NCI-H1436 treated with DMSO at 0.1 percent for 48 hours (cell line): ENCODE data around the gene TMEM269.
"Not testable (repeated sequence)": the region's sequence is repeated elsewhere in the genome, so short reads cannot be mapped to it uniquely, and the experiment has no call there.

Source experiments
- DNase-seq: peaks from one replicate; lab custom pipeline; 2025; lab: John Stamatoyannopoulos, UW

Gene TMEM269

GRCh38 chr1:42748021-42748420 lies 36.8 kb upstream of the TMEM269 start:
- DNase-seq, result no peak

DNA sequence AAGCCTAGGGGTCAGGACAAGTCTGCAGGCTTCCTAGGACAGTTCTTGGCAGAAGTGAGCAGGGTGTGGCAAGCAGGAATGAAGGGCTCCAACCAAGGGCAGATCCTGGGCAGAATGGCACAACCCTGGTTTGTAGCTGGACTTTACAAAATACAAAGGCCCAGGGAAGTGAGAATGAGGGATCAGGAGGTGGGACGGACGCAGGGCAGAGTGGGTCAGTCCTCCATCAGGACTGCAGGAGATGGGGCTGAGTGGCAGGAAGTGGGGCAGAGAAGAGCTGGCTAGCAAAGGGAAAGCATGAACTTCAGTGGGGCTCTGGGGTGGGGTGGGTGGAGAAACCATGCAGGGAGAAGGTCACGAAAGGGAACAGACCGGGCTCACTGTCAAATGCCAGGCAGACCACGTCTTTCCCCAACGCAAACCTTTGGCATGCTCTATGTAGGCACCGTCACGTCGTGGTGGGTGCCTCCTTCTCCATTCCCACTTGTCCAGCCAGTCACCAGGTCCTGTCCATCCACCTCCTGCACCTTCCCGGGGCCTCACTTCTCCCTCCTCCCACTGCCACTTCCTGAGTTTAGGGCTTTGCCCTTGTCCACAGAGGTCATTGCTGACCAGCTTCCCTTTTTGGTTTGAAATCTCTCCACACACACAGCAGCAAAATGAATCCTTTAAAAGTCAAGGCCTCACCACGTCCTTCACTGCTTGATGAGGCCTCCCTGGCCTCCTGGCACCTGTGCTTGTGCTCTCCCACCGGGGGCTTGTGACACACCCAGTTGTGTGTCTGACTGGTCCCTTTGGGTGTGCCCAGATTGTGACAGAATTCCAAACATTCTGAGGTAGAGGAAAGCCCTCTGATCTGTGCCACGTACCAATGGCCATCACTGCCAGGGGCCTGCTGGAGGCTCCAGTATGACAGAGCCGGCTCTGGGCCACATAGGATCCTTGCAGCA lies 36.1 kb upstream of the TMEM269 start:
- DNase-seq, result no peak

- DNase-seq, result no peak
These were observed 34.8 kb upstream of the TMEM269 start for GRCh38 chr1:42750041-42750440.

- DNase-seq, result not testable (repeated sequence)
These were observed 33.2 kb upstream of the TMEM269 start for GRCh38 chr1:42751511-42752070.

GRCh38 chr1:42752284-42752683 lies 32.5 kb upstream of the TMEM269 start:
- DNase-seq, result no peak

GRCh38 chr1:42753070-42753469 lies 31.7 kb upstream of the TMEM269 start:
- DNase-seq, result no peak

GRCh38 chr1:42756956-42757891 lies 27.6 kb upstream of the TMEM269 start:
- no peak for DNase-seq

- no peak for DNase-seq
These were observed 26.9 kb upstream of the TMEM269 start for GRCh38 chr1:42757892-42758275.

- DNase-seq, result no peak
These were observed 26.1 kb upstream of the TMEM269 start for GRCh38 chr1:42758641-42759040.

DNA sequence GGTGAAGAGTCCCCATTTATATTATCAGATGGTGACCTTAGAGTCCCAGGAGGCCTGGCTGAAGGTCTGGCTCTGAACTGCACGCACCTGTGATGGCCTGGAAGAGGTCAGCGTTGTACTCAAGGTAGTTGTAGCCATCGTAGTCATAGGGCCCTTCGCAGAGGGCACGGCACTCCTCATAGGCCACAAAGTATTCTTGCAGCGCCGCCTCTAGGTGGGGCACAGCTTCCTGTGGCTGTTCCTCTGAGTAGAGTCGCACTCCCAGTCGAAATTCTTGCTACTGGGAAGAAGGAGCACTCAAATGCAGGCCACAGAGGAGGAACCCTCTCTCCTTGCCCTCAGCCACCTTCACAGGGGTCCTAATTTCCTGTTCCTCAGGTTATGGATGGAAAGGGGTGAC lies 25.7 kb upstream of the TMEM269 start:
- no peak for DNase-seq

- no peak for DNase-seq
These were observed 23.2 kb upstream of the TMEM269 start for GRCh38 chr1:42761567-42761966.

DNA sequence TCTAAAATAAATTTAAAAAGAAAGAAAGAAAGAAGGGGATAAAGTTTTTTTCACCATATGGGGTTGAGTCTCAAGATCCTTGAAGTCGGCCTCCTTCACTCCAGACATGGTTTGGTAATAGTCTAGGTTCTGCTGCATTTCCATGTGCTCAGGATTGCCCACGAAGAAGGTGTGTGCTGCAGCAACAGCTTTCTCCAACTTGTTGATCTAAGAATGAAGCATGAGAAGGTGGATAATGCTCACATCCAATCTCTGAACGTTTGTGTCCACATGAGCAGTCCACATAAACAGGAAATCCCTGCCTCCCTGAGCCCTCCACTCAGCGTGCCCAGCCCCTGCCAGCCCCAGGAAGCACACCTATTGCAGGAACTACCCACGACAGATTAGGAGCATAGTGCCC lies 22.5 kb upstream of the TMEM269 start:
- no peak for DNase-seq

GRCh38 chr1:42765269-42765668 lies 19.5 kb upstream of the TMEM269 start:
- no peak for DNase-seq

- DNase-seq, result no peak
These were observed 18.7 kb upstream of the TMEM269 start for GRCh38 chr1:42765832-42766740.

DNA sequence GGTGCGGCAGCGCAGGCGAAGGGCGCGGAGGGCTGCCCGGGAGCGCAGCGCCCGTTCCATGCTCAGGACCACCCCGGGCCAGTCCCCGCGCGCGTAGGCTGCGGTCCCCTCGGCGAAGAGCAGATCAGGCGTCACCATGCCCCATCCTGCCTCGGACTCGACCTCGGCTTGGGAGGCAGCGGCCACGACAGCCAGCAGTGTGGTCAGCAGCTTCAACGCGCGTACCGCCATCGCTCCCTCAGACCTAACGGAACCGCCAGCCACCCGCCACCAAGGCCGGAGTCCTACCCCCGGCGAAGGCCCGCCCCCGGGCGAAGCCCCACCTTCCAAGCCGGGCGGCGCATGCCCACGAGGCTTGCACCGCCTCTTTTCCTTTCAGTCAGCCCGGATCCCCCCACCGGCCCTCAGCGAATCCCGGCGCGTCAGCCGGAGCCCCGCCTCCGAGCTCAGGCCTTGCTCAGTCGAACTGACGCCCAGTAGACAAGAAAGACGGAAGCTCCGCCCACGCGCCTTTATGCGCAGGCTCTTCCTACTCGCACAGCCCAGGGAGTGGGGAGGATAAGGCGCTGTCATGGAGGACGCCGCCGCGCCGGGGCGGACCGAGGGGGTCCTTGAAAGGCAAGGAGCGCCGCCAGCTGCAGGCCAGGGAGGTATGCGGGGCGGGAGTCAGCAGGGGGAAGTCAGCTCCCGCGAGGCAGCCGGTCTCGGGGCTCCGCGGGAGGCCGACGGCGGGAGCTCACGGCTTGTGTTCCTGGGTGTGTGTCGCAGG lies 17.9 kb upstream of the TMEM269 start, which contains the start of the genes C1orf50 and P3H1:
TSS of gene C1orf50 (plus strand) at position 509 of the 769 bp plus-strand sequence. CDS start at position 572, 63 bp downstream.
TSS of gene P3H1 (minus strand) at position 288 of the 769 bp plus-strand sequence. CDS start at position 231, 57 bp downstream.
- DNase-seq, result peak; percentile 95

DNA sequence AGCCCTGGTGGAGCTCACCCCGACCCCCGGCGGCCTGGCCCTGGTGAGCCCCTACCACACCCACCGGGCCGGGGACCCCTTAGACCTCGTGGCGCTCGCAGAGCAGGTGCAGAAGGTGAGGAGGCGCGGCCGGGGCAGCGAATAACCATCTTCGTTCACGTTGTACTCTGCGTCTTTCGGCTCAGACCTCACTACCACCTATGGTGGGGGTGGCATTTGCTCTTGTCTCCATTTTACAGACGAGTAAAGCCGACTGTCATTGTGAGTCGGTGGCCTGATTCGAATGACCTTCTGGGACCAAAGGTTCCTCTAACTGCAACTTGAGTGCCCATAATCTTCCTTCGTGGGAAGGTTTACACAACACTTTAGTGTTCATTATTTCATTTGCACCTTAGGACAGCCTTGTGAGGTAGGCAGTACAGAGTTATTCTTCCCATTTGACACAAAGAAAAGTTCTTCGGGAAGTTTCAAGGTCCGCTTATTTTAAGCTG lies 17.2 kb upstream of the TMEM269 start:
- no peak for DNase-seq

DNA sequence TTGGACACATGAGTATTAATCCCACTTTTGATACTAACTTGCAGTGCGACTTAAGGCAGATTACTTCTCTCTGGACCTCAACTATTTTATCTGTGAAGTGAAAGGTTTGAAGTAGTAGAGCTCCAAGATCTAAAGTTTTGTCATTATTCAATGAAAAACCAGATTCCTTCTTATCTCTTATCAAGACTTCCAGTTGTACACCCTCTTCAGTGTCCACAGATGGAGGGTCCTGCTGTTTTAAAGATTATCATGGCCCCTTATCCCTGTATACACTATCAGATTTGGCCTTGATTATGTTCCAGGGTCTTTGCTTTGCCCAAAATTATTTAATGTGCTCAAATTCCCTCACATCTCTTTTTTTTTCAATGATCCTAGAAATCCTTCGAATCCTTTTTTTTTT lies 16.6 kb upstream of the TMEM269 start:
- no peak for DNase-seq

DNA sequence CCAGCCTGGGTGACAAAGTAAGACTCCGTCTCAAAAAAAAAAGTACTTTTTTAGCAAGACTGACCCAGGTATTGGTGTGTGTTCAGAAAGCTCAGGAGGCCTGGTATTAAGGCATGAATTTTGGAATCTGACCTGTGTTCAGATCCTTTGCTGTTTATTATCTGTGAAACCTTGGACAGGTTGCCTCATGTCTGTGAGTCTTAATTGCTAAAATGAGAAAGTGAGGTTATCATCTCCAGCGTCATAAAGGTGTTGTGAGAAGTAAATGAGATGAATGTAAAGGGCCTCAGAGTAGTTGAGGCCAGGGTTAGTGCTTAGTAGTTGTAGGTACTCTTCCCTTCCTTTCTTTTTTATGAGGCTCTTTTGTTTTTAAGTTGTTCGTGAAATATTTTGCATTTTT lies 15.0 kb upstream of the TMEM269 start:
- no peak for DNase-seq

DNA sequence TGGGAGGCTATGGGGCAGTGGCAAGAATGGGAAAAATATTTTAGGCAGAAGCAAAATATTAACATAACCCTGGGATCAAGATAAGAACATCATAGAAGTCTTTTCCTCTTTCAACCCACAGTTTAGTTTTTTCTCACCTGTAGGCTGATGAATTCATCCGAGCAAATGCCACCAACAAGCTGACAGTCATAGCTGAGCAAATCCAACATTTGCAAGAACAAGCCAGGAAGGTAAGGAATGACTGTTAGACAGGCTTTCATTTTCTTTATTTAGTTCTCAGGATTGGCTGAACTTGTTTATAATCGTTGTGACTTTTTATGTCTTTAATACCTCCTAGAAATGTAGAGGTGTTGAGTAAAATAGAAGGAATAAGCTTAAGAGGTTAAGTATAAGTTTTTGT lies 11.4 kb upstream of the TMEM269 start:
- DNase-seq, result no peak

GRCh38 chr1:42774928-42775526 lies 9.8 kb upstream of the TMEM269 start:
- DNase-seq, result no peak
